T-helper 22 cell (primary cell): Measurements from ENCODE around the gene PPP1R9B.

Source experiments
- DNase-seq: peaks from one replicate; pipeline ENCODE4 v3.0.0-alpha.2; 2020; ENCODE audit warnings: low read depth

Gene PPP1R9B

DNA sequence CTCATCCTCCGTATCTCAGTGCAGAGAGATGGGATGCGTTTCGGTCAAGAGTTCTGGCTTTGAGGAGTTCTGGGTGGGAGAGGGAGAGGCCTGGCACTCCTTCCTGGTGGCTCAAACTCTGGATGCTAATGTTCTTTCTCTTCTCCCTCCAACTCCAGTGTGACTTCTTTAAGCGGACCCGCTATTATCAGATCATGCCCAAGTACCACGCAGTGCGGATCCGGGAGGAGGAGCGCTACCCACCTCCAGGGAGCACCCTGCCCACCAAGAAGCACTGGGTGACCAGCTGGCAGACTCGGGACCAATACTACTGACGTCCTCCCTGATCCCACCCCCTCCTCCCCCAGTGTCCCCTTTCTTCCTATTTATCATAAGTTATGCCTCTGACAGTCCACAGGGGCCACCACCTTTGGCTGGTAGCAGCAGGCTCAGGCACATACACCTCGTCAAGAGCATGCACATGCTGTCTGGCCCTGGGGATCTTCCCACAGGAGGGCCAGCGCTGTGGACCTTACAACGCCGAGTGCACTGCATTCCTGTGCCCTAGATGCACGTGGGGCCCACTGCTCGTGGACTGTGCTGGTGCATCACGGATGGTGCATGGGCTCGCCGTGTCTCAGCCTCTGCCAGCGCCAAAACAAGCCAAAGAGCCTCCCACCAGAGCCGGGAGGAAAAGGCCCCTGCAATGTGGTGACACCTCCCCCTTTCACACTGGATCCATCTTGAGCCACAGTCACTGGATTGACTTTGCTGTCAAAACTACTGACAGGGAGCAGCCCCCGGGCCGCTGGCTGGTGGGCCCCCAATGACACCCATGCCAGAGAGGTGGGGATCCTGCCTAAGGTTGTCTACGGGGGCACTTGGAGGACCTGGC, 61.3 kb downstream of the PPP1R9B start:
- DNase-seq = no peak

DNA sequence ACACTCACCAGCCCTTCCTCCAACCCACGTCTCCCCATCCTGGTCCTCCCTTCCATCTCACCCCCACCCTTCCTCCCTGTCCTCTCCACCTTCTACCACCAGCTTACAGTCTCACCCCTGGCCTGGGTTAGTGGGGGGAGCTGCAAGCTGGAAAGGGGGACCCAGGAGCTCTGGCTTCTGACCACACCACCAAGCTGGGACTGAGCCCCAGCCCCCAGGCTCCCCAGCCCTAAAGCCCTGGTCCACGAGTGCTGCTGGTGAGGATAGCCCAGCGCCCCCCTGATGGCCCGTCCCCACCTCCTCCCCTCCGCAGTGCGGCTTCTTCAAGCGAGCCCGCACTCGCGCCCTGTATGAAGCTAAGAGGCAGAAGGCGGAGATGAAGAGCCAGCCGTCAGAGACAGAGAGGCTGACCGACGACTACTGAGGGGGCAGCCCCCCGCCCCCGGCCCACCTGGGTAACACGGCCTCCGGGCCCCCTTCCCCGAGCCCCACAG, 62.5 kb downstream of the PPP1R9B start:
- no peak for DNase-seq

DNA sequence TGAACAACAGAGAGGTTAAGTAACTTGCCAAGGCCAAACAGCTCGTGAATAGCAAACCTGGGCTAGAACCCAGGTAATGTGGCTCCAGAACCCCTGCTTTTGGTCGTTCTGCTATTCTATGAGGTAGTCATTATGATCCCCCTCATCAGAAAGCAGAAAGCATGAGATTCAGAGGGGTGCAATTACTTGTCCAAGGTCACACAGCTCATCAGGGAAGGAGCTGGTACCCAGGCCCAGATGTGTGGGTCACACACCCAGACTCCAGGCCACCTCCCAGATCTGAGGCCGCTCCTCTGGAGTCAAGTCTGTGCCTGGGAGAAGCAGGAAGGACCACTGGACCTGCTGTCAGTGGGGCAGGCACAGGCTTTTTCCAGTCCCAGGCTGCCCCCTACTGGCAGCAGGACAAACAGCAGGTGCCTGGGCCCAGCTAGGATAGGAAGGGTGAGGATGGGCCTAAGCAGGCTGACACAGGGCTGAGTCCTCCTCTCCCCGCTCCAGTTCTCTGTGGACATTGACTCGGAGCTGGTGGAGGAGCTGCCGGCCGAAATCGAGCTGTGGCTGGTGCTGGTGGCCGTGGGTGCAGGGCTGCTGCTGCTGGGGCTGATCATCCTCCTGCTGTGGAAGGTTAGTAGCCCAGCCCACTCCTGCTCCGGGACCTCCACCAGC, 63.1 kb downstream of the PPP1R9B start:
- DNase-seq = peak; percentile 38
